Fibroblast of pulmonary artery (primary cell): ENCODE data around the gene PAX6.

ENCODE experiments used
- DNase-seq: peaks from one replicate; pipeline ENCODE4 v3.0.0-alpha.2; 2010; ENCODE audit warnings: low read depth
- H3K4me3 ChIP-seq: replicated peaks from 2 replicates; pipeline ENCODE4 v1.5.1; 2011; ENCODE audit warnings: low read depth, mild to moderate bottlenecking, control low read depth, low read length, moderate library complexity
- CTCF ChIP-seq: IDR thresholded peaks from 2 replicates; pipeline ENCODE4 v1.5.1; 2011; ENCODE audit warnings: mild to moderate bottlenecking, control low read depth, low read length, inconsistent platforms; ENCODE audit errors: missing control alignments

The PAX6 gene

DNA sequence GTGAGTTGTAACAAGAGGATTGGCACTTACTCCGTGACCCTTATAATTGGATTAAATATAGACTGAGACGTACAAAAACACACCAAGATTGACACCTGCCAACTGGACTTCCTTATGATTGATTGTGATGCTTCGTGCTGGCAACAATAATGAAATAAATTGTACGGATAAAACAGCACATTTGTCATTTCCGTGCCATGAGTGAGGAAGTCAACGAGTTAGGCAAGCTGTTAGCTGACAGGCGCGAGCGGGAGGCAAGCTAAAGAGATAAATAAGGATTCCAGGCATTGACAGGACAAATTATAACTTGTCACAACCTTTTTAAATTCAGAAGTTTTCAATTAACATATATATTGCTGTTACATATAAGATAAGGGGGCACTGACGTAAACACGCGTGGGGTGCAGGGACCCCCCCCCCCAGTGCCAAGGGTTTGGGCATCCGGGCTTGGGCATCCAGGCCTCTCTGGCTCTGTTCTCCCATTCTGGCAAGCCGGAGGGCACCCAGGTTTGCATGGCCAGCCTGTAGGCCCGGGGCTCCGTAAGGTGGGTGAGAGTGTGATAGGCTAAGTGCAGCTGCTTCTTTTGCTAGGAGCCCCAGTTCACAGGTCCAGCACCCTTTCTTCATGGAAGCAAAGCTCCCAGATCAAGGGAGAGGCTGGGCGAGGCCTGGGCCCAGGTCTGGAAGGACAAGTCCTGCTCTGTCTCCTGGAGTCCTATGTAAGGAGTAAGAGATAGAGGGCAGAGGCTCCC, 11.2 kb upstream of the PAX6 start:
- H3K4me3 ChIP-seq: no peak overlapping the region
- no peak for DNase-seq
- TF ChIP-seq CTCF: no peak

DNA sequence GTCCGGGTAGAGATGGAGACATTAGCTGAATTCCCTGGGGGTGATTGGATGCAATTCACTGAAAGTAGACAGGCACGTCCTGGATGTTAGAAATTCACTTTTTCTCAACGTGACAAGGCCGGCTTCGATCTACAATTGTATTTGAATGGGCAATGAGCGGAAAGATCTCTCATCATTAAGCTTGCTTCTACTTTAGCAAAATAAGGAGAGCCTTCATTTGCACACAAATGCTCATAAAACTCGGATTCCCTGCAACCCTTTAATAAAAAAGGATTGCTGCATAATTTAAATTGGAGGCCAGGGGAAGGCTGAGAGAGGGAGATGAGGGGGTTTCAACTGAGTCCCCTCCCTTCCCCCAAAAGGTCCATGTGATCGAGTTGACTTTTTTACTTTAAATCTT, 10.6 kb upstream of the PAX6 start:
- no peak overlapping the region for H3K4me3 ChIP-seq
- DNase-seq: no peak
- no peak for TF ChIP-seq CTCF

- TF ChIP-seq CTCF: no peak
- no peak overlapping the region for H3K4me3 ChIP-seq
These were observed 10.2 kb upstream of the PAX6 start for GRCh38 chr11:31821235-31821764.

GRCh38 chr11:31820438-31820818, 9.3 kb upstream of the PAX6 start:
- TF ChIP-seq CTCF: no peak
- DNase-seq: no peak

More at GRCh38 chr11:31821235-31821764, 10.2 kb upstream of the PAX6 start:
- no peak for DNase-seq

DNA sequence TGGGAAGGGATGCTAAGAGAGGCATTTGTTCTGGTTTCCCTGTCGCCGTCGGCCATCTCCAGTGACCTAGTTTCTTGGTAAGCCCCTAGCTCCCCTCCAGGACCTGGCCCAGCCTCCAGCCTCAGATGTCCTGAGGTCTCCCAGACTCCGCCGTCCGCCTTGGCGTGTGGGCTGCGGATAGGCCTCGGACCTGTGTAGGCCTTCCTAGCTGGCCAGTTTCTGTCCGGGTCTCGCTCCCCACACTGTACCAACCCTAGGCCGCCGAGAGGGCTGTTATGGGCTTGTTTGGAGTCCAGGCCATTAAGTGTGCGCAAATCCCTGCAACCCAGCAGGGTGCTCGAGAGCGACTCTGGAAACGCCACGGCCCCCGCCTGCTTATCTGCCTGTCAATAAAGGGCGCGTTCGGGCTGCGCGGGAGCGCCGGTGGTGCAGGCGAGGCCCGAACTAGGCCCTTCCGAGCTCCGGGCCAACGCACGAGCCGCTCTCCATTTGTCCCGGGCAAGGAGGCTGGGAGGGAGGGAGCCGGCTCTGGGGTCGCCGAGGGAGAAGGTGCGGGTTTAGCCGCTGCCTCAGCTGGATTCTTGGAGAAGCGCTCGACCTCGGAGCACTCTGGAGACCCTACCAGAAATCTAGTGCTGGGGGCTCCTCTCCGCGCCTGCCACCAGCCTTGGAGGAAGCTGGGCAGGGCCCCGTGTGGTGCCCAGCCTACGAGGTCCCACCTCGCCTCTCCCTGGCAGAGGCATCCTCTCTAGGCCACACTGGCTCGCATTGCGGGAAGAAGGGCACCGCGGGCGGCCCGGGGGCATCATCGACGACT, 8.7 kb upstream of the PAX6 start:
- no peak for TF ChIP-seq CTCF
- no peak for DNase-seq
- H3K4me3 ChIP-seq: no peak overlapping the region

More at GRCh38 chr11:31820438-31820818, 9.3 kb upstream of the PAX6 start:
- H3K4me3 ChIP-seq: no peak overlapping the region

- no peak overlapping the region for H3K4me3 ChIP-seq
- no peak for DNase-seq
- TF ChIP-seq CTCF: no peak
These were observed 7.8 kb upstream of the PAX6 start for GRCh38 chr11:31818874-31819331.
